HG03575 (cell line): ENCODE data around the gene KIF2A.

Experiments
- ATAC-seq: cut with Tn5 transposase; IDR thresholded peaks from one replicate; pipeline ENCODE4 v1.9.1; 2021; ENCODE audit not compliant: unreplicated experiment, insufficient number of reproducible peaks, low FRiP score; ENCODE audit errors: extremely low read depth

The KIF2A gene

DNA sequence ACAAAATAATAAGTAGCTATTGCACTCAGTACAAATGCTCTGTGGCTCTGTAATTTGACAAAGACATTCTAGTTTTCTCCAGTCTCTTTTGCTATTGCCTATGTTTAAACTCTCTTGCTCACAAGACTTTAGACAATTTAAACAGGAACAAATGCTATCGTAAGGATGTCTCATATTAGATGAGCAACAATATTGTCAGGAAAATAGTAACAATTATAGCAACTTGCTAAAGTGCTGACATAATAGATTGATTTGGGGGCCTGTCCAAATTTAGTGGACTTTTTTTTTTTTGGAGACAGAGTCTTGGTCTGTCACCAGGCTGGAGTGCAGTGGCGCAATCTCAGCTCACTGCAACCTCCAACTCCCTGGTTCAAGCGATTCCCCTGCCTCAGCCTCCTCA, 11.8 kb downstream of the KIF2A start:
- ATAC-seq = no peak

DNA sequence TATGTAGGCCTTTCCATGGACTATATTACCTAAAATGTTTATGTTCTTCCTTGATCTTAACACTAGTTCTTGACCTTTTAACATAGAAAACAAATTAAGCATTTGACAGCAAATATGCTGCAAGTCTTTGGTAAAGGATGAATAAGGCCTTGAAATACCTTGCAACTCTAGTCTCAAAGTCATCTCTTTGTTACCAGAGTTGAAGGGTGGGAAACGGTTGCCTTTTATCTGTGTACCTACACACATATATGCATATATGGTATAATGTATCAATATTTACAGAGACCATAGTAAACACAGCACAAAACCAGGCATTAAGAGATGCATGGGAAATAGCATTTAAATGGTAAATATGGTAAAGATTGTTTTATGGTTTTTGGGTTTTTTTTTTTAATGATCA, 16.5 kb downstream of the KIF2A start:
- ATAC-seq = no peak

DNA sequence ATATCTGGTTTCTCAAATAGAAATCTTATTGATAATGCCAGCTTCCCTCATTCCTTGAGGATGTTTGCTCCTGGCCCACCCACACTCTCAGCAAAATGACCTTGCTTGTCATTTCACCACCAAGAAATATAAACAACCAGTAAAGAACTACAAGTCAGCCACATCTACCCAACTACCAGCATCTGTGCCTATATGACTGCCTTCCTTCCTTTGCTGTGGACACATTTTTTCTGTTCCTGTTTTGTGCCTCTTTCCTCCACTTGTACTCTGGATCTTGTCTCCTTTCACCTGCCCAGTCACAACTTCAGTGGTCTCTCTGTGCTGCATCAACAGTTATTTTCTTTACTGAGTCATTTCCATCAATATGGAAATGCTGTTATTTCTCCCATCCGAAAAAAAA, 20.3 kb downstream of the KIF2A start:
- ATAC-seq = no peak

DNA sequence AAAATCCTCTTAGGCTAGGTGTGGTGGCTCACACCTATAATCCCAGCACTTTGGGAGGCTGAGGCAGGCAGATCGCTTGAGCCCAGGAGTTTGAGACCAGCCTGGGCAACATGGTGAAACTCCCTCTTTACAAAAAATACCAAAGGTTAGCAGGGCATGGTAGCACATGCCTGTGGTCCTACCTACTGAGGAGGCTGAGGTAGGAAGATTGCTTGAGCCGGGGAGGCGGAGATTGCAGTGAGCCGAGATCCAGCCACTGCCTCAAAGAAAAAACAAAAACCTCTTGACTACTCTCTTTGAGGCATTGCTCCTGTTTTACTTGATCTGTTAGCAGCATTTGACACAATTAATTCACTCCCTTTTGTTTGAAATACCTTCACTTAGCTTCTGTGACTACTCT, 20.7 kb downstream of the KIF2A start:
- no peak for ATAC-seq

DNA sequence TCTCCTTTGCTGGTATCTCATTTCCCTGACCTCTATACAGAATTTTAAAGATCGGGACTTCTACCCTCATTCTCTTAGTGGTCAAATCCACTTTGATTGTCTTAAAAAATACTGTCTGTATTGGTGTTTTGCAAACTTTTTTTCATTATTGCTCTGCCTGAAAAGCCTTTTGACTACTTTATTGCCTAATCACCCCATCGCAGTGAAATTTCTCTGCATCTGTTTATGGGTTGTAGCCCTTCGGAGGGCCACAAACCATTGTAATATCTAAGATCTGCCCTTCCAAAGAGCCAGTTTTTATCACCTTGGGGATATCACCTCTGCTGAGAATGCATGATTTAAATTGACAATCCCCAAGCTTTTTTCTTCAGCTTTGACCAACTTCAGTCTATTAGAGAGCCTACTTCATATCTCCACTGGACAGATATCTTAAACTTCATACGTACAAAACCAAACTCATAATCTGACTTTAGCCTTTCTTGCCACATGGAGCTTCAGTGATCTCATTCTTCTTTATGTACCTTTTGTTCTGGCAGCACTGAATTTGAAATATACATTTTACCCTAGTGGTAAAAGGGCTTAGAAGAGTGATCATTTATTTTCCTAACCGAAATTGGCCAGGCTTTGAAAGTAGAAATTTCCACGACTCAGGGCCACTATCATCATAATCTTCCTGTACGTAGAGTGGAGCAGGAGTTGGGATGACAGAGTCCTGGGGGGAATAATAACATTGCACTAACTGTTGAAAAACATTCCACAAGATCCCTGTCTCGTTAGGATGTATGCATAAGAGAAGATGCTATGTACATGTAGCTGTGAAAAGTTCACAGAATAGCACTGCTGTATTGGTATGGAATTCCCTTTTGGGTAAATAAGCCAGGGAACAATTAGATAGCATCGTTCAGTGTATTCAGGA, 21.4 kb downstream of the KIF2A start:
- no peak for ATAC-seq

DNA sequence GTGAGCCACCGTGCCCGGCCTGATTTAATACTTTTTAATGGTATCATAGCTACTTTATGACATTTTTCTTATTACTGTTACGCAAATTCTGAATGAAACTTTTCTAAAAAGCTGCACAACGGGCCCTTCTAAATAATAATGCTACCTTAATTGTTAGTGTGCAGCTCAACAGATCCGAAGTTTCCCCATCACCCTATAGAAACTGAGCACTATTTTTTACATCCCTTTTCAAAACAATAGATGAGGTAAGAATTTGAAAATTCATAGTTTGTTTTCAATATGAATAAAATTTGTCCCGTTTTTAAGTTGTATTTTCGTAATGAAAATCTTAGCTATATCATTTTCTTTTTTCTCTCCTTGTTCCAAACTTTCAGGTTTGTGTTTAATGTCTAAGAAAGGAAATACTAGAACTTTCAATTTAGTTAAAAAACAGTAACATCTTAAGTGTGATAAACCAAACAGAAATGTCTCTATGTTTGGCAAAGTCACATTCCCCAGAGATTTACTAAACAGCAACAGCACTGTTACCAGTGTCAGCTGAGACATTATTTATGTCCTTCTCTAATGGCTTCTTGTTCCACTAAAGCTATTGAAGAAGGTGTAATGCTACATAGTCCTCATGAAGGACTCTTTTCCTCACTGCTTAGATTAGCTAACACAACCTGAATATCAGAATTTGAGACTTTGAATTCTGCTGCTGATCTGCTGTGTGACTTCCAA, 22.9 kb downstream of the KIF2A start:
- ATAC-seq = no peak

DNA sequence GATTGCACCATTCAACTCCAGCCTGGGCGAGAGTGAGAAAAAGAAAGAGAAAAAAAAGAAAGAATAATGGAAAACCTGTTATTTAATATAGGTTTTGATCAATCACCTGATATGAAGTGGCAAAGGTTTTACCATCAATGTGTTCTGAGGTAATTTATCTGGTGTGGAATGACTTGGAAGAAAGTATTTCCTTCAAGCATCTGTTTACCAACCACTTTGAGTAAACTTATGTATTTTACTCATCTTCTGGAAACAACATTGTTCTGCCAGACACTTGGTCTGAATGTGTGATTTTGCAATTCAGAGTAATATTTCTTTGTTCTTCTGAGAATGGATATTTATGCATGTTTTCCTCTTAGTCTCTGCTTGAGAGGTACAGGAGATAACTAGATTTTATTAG, 24.3 kb downstream of the KIF2A start:
- no peak for ATAC-seq

DNA sequence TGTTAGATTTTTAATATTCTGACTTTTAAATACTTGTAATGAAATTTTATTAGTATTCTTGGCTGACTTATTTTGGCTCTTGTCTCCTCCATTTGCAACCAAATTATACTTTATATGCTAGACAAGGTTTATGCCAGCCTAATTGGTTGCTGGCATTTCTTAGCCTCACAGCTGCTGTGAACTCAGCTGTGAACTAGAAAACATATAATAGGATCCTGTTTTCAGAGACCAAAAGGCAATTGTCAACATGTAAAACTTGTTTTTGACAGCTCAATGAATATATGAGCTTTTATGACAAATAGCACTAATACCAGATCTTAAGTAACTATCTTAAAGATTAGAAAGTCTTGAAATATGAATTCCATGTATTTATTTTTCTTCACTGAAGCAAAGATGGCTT, 25.9 kb downstream of the KIF2A start:
- ATAC-seq = no peak

DNA sequence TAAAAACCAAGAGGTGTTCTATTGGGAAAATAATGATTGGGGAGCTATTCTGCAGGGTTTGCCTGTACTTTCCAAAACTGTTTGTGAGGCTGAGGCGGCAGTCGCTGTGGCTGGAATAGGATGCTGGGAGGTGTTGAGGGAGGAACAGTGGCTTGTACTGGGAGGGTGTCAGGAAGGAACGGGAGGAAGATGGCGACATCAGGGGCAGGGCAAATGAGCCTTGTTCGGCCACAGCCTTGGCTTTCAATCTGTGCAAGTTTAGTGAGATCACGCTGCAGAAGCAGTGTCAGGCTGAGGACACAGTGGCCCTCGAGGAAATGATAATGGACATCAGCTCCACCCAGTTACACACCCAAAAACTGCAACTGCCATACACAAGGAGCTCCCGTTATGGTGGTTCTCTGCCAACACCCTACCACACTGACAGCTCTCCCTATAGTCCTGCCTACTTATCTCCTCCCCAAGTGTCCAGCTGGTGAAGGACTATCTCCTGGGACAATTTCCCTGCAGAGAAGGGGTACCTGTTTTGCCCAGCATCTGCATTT, 27.3 kb downstream of the KIF2A start:
- ATAC-seq = no peak

DNA sequence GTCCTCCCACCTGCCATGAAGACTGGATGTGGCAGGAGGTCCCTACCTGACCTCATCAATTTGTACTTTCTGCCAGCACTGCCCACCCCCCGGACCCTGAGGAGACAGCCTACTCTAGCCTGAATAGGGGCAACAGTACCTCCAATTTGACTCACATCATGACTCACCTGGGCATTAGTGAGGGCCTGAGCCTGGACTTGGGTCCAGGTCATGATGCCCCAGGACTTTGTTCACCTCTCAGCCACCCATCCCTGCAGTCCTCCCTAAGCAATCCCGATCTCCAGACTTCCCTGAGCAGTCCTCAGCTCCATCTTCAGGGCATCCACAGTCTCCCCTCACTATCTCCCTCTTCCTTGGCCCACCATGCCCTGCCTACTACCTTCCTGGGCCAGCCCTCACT, 28.1 kb downstream of the KIF2A start:
- ATAC-seq = no peak

DNA sequence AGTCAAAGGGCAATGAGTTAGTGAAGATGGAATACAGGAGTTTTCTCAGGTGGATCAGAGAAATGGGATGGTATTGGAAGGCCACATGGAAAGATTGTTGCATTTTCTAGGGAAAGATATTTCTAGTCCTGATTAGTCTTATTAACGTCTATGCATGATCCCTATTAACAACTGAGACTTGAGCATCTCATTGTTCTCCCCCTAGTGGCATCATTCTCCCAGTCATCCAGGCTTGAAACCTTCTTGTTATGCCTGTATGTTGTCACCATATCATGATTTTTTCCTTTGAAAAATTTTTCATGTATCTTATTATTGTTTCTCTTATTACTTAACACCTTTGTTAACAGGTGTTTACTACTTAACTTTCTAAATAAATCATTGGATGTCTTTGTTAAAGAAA, 34.4 kb downstream of the KIF2A start:
- no peak for ATAC-seq

DNA sequence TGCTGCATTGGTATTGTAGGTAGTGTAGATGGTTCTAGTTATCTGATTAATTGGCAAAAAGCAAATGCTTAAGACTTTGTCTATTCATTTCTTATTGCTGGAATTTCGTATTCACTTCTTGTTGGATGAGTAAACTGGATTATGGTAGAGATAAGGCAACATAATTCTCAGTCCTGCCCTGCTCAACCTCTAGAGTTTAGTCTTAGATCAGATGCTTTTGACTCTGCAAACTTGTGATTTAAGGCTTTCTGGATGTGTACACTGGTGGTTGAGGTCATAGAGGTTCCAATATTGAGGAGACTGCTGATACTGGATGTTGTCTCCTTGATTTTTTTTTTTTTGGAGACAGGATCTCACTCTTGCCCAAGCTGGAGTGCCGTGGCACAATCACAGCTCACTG, 35.0 kb downstream of the KIF2A start:
- no peak for ATAC-seq

DNA sequence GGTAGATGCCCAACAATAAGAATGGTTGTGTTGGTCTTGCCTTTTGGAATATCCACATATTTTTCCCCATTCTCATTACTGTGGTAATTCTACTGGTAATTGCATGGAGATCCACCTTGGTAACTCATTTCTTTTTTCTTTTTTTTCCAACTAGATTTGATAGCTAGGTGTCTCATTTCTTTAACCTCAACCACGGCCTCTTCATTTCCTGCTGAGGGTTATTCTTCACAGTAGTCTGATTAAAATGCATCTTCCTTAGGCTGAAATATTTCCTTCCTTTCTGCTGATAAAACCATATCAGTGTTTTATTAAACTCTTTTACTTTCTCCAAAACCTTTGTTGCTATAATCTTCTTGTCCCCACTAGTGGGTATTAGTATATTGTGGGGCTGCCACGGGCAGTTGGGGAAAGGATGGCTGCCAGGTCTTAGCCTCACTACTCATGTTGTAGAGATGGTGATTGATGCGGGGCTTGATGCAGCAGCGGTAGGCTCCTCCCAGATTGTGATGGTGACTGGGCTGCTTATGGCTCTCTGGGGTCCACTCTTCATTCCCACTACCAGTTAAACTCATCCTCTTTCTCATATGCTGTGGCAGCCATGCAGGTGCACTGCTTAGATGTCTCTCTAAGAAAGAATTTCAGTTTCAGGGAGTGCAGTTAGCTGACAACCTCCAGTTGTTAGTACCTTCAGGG, 35.9 kb downstream of the KIF2A start:
- ATAC-seq = no peak

DNA sequence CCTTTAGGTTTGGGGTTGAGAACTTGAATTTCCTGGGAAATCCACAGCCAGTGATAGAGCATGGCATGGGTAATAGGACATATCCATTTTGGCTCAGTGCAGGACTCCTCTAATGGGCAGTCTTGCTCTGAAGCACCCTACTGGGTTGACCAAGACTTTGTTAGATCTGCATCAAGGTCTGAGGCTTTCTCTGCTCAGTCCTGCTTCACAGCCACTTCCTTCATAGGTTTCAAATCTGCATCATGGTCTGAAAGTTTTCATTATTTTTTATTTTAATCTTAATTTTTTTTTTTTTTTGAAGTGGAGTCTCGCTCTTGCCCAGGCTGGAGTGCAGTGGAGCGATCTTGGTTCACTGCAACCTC, 36.5 kb downstream of the KIF2A start:
- no peak for ATAC-seq

DNA sequence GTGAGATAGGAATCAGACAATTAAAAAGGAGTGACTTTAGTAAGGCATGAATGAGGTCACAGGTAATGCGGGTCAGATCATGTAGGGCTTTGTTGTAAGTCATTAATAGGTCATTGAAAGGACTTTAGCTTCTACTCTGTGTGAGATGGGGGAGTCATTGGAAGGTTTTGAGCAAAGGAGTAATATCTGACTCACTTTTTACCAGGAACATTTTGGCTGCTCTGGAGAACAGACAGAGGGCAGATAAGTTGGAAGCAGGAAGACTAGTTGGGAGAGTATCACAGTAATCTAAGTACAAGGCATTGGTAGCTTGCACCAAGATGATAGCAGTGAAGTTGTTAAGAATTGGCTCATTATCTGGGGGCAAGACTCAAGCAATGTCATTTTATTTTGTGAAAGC, 37.4 kb downstream of the KIF2A start:
- ATAC-seq = no peak

DNA sequence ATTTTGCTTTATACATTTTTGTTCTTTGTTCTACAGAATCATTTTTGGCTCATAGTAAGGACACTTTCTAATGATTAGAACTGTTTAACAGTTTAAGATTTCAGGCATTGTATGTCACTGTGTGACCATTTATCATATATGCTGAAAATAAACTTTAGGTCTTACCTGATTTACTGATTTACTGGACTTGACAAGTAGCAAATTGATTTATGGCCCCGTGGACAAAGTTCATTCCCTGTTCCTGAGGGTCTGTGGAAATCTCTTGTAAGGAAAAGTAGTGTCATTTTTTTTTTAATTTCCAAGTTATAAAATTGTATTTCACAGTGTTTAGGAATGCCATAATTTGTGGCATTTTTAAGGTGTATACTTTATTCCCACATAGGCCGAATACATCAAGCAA, 40.7 kb downstream of the KIF2A start:
- ATAC-seq = no peak

DNA sequence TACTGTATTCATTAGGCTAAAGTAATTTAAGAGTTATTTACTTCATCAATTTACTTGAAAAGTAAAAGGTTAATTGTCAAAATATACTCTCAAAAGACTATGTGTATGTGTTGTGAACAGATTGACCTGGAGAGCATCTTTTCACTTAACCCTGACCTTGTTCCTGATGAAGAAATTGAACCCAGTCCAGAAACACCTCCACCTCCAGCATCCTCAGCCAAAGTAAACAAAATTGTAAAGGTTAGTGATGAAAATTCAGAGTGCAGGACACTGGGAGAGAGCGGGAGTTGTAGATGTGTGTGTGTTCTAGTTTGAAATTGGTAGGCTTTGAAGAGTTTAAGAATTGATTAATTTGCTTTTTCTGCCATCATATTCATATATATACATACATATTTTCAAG, 41.9 kb downstream of the KIF2A start:
- ATAC-seq = no peak

DNA sequence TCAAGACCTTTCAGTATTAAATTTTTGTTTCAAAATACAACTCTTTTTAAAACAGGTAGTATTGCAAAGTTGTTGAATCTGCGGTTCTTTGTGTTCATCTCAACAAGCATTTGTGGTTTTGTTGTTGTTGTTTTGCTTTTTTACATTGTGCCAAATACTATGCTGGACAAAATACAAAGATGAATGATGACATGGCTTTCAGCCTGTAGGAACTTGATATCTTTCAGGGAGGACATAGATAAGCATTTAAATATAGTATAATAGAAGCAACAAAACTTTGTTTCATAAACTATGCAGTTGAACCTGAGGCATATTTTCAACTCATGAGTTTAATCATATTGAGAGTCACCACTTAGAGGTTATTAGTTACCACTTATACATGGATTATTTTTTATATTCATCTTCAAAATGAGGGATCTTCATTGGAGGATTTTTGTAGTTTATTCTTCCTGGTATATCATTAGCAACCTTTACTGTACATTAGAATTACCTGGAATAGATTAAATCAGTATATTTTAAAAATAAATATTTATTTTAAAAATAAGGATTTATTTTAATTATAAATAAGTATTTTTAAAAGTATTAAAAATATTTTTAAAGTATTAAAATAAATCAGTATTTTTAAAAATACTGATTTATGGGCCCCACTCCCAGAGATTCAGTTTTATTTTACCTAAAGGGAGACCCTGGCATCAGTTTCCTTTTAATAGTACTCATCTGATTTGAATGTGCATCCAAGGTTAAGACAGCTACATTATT, 42.9 kb downstream of the KIF2A start:
- ATAC-seq = no peak
